GM12878 (cell line): ENCODE results near the gene TBRG1. TPM values are rescaled to one million over a fixed set of nuclear protein-coding genes. Genes with fewer than 3 reads are reported as not detected.

Experiments used
- ATAC-seq: fragments of 200-7000 bp; cut with Tn5 transposase; 3 replicates; pipeline ENCODE4 v1.9.1; 2020; ENCODE audit warnings: mild to moderate bottlenecking, moderate library complexity
- BruUV-seq: library from RNA; stranded (reverse); fragments of 400-500 nt; replicated peaks from 2 replicates; lab custom pipeline; 2021; lab: Mats Ljungman, UMichigan
- CTCF ChIA-PET: fragments of 300-600 bp; sonication (Branson Sonifier 250); formaldehyde crosslinking; extraction: SDS; loops from one replicate; lab custom pipeline; 2021; ENCODE audit warnings: inconsistent platforms; lab: Yijun Ruan, JAX
- POLR2A ChIA-PET: fragments of 350-600 bp; formaldehyde crosslinking; extraction: SDS; loops from one replicate; lab custom pipeline; 2021; ENCODE audit warnings: inconsistent platforms; lab: Charles Lee
- RAD21 ChIA-PET: fragments of 300-600 bp; sonication (Branson Sonifier 250); formaldehyde crosslinking; loops from one replicate; lab custom pipeline; 2023; ENCODE audit warnings: antibody characterized with exemption; ENCODE audit not compliant: unreplicated experiment; lab: Charles Lee
- SMC1A ChIA-PET: fragments of 300-600 bp; sonication (Branson Sonifier 250); formaldehyde crosslinking; loops from one replicate; lab custom pipeline; 2023; ENCODE audit not compliant: unreplicated experiment, uncharacterized antibody; lab: Charles Lee
- DNase-seq: peaks from one replicate; pipeline ENCODE4 v3.0.0-alpha.2; 2011; ENCODE audit warnings: low read depth, low spot score
- FAIRE-seq: peaks from 3 replicates; lab custom pipeline; 2011; peaks lifted over from hg19 to GRCh38; lab: Jason Lieb, UNC
- H2AFZ ChIP-seq: 2 replicates; pipeline ENCODE4 v1.6.0; 2011; ENCODE audit warnings: low read depth, low read length, control low read depth; ENCODE audit not compliant: control insufficient read depth
- H3K27ac ChIP-seq: 2 replicates; pipeline ENCODE4 v1.5.1; 2011; ENCODE audit warnings: control low read depth; ENCODE audit not compliant: control insufficient read depth, insufficient read depth
- H3K27me3 ChIP-seq, 2 experiments: replicated peaks in 1 of 2; 2 replicates each; pipeline versions ENCODE4 v1.6.0 to v1.6.1; 2011; ENCODE audit warnings: low read length in 1 of 2; ENCODE audit not compliant: control insufficient read depth in 2 of 2, insufficient read depth in 2 of 2
- H3K36me3 ChIP-seq, 2 experiments: 2 replicates each; pipeline ENCODE4 v1.5.1; 2011; ENCODE audit warnings: low read length in 1 of 2; ENCODE audit not compliant: control insufficient read depth in 2 of 2, insufficient read depth in 2 of 2
- H3K4me1 ChIP-seq: 2 replicates; pipeline ENCODE4 v1.6.1; 2011; ENCODE audit warnings: mild to moderate bottlenecking, low read length, moderate library complexity, mixed read lengths; ENCODE audit not compliant: control insufficient read depth, insufficient read depth
- H3K4me2 ChIP-seq: 2 replicates; pipeline ENCODE4 v1.6.0; 2011; ENCODE audit warnings: control low read depth; ENCODE audit not compliant: control insufficient read depth, insufficient read depth
- H3K4me3 ChIP-seq: fragments of 200-600 bp; sonication (generic); 2 replicates; pipeline ENCODE4 v1.5.1; 2016
- H3K79me2 ChIP-seq: 2 replicates; pipeline ENCODE4 v1.6.0; 2011; ENCODE audit warnings: low read length; ENCODE audit not compliant: control insufficient read depth, insufficient read depth
- H3K9ac ChIP-seq: 2 replicates; pipeline ENCODE4 v1.8.0; 2011; ENCODE audit warnings: low read length, control low read depth, mixed read lengths; ENCODE audit not compliant: control insufficient read depth, insufficient read depth
- H3K9me3 ChIP-seq: replicated peaks from 3 replicates; pipeline ENCODE4 v1.5.1; 2011; ENCODE audit warnings: mild to moderate bottlenecking, low read length; ENCODE audit not compliant: control insufficient read depth, insufficient read depth
- H4K20me1 ChIP-seq: 2 replicates; pipeline ENCODE4 v1.6.0; 2011; ENCODE audit not compliant: control insufficient read depth, insufficient read depth
- HCFC1 ChIP-seq: fragments of 150-350 bp; IDR thresholded peaks from 2 replicates; pipeline ENCODE4 v1.6.1; 2014; ENCODE audit warnings: low read length
- IRF4 ChIP-seq: IDR thresholded peaks from 2 replicates; pipeline ENCODE4 v1.6.1; 2011; ENCODE audit warnings: low read depth, low read length
- IRF5 ChIP-seq: fragments of 450-650 bp; IDR thresholded peaks from 2 replicates; pipeline ENCODE4 v1.6.1; 2017; ENCODE audit warnings: borderline replicate concordance
- PRDM15 ChIP-seq: fragments of 450-650 bp; formaldehyde crosslinking; IDR thresholded peaks from 2 replicates; pipeline ENCODE4 v1.4.0; 2020; ENCODE audit warnings: mild to moderate bottlenecking, moderate library complexity
- ZSCAN29 ChIP-seq: fragments of 450-650 bp; IDR thresholded peaks from 2 replicates; pipeline ENCODE4 v1.6.1; 2017; ENCODE audit warnings: mild to moderate bottlenecking, moderate library complexity
- WGBS: methylation state at CpG from one replicate; pipeline ENCODE4 v1.1.6; 2016; ENCODE audit warnings: low lambda C conversion rate; ENCODE audit not compliant: insufficient replicate concordance, insufficient coverage; ENCODE audit errors: missing lambda C conversion rate; 5-methylcytosine and 5-hydroxymethylcytosine counted together
- in situ Hi-C: fragments of 300-500 bp; cut with MboI; formaldehyde crosslinking; loops from 9 replicates; pipeline ENCODE4 v1.14.3; 2018; ENCODE audit warnings: mixed read lengths
- intact Hi-C: fragments of 100-400 bp; cut with micrococcal nuclease; formaldehyde crosslinking; loops from one replicate; pipeline ENCODE4 v1.14.2; 2022; ENCODE audit not compliant: unreplicated experiment
- polyA plus RNA-seq, 11 experiments: library from polyadenylated mRNA; depleted of rRNA in 4 of 11; unstranded in 6 of 11; stranded (reverse) in 5 of 11; fragments of >200 nt; fragmentation: Nextera tagmentation in 4 of 11; fragmentation: Illumina TruSeq in 1 of 11; extraction: Ambion mirVana in 4 of 11; extraction: Trizol in 1 of 11; gene quantifications; 1 replicate in 1 of 11; 2 replicates in 10 of 11; pipeline versions ENCODE4 v1.2.1 to v1.2.3, GENCODE V29; 2011 to 2016; ENCODE audit warnings: inconsistent platforms in 2 of 11, missing spikeins in 2 of 11, low read depth in 1 of 11
- total RNA-seq, 4 experiments: library from RNA; depleted of rRNA in 3 of 4; stranded (reverse); fragments of >200 nt in 3 of 4; fragmentation: Illumina TruSeq in 1 of 4; extraction: Trizol in 1 of 4; gene quantifications; 2 replicates each; pipeline versions ENCODE4 v1.2.1 to v1.2.3, GENCODE V29; 2013 to 2021

Gene TBRG1
- total and polyA plus RNA-seq, 10 of the 15 experiments (the other 5 are each of a cell fraction or from before 2014, with no cell fraction given) = 12.3 to 46.6 (median 26.2) TPM

GRCh38 chr11:124658986-124659385 is 36.3 kb downstream of the TBRG1 start:
- no TSS peak for BruUV-seq
- intact Hi-C loops = no loop called here
- 38% methylated on average over 1 of the region's 1 CpG for WGBS
- TF ChIP-seq PRDM15 (no peak), HCFC1 (no peak), IRF4 (no peak), ZSCAN29 (no peak), IRF5 (no peak)
- ChIA-PET SMC1A (interaction anchor here (1.6 kb wide), 1 partner anchor 19 kb away, joined by 4 read pairs; no protein-coding TSS in a partner anchor), CTCF (interaction anchor here (0.7 to 2.9 kb wide), 2 partner anchors 10 to 134 kb away, joined by 4 to 11 read pairs; no protein-coding TSS in a partner anchor), POLR2A (no interaction called here), RAD21 (no interaction called here)
- Histone ChIP-seq H3K27me3 (no peaks in the 10 kb centered on the region), H3K79me2 (no peaks in the 10 kb centered on the region), H4K20me1 (no peaks in the 10 kb centered on the region), H3K4me2 (no peak overlapping the region), H3K27ac (no peak overlapping the region), H3K4me3 (no peak overlapping the region), H2AFZ (no peak overlapping the region), H3K4me1 (no peaks in the 10 kb centered on the region), H3K9ac (no peak overlapping the region), H3K36me3 (no peaks in the 10 kb centered on the region), H3K9me3 (no peaks in the 10 kb centered on the region)
- FAIRE-seq (no peak), DNase-seq (no peak), ATAC-seq (no peak)
- in situ Hi-C loops = no loop called here
